Measurements from ENCODE around the gene PGLYRP2.

PGLYRP2 gene

DNA sequence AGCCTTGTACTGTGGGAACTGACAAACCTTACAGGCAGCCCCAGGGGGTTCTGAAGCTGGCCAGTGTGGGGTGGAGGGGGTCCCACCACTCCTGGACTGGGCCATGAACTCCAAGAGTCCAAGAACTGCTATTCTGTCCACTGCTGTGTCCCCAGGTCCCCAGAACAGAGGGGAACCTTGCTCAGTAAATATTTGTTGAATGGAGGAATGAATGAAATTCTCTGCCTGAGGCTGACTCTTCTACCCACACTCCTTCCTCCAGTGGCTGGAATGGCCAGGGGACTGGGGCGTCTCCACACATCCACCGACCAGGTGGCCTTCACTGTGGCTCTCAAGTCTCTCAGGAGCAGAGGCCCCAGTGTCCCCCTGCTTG lies 41.2 kb downstream of the PGLYRP2 start:
- Histone ChIP-seq H3K27ac (ENCODE audit: low read length) (peak overlapping the region; percentile 85), H3K9me3 (ENCODE audit: control insufficient read depth in 2 of 2, low read length in 2 of 2) (no peaks in the 10 kb centered on the region), H3K9ac (ENCODE audit: low read length in 2 of 2) (peak overlapping the region; percentile 32 to 51), H3K27me3 (ENCODE audit: control insufficient read depth in 1 of 2, insufficient read depth in 2 of 2, low read length in 2 of 2) (no peaks in the 10 kb centered on the region), H3K4me3 (ENCODE audit: low read length in 2 of 2) (peak overlapping the region in 1 of 2 donors; percentile 35), H3K4me1 (ENCODE audit: control insufficient read depth, insufficient read depth, low read length) (peaks cover 36% of the 10 kb centered on the region), H3K36me3 (ENCODE audit: control insufficient read depth in 2 of 2, insufficient read depth in 2 of 2, low read length in 2 of 2) (no peaks in the 10 kb centered on the region)

DNA sequence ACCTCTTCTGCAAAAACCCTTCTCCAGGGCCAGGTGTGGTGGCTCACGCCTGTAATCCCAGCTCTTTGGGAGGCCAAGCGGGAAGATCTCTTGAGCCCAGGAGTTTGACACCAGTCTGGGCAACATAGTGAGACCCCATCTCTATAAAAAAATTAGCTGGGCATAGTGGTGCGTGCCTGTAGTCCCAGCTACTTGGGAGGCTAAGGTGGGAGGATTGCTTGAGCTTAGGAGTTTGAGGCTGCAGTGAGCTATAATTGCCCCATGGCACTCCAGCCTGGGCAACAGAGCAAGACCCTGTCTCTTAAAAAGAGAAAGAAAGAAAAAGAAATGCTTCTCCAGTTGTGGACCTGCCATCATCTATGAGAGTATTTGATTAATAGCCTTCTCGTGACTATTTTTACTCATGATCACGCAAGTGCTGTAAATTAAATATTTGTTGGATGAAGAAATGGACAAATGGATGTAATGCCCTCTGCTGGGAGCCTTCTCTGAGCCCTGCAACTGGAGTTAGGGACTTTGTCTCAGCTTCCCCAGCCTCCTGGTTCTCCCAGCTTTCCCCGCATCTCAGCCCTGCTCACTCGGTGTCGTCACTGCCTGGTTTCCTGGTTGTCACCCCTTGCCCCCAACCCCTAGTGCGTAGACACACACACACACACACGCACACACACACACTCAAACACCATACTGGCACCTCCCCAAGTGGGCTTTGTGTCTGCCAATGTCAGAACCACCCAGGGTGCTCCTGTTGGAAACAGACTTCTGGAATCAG lies 41.8 kb downstream of the PGLYRP2 start:
- Histone ChIP-seq H3K27me3 (ENCODE audit: control insufficient read depth in 1 of 2, insufficient read depth in 2 of 2, low read length in 2 of 2) (no peaks in the 10 kb centered on the region), H3K9ac (ENCODE audit: low read length in 2 of 2) (peak overlapping the region; percentile 32 to 51), H3K4me1 (ENCODE audit: control insufficient read depth, insufficient read depth, low read length) (peaks cover 38% of the 10 kb centered on the region), H3K36me3 (ENCODE audit: control insufficient read depth in 2 of 2, insufficient read depth in 2 of 2, low read length in 2 of 2) (no peaks in the 10 kb centered on the region), H3K4me3 (ENCODE audit: low read length in 2 of 2) (peak overlapping the region in 1 of 2 donors; percentile 35), H3K9me3 (ENCODE audit: control insufficient read depth in 2 of 2, low read length in 2 of 2) (no peaks in the 10 kb centered on the region), H3K27ac (ENCODE audit: low read length) (peak overlapping the region; percentile 85)

DNA sequence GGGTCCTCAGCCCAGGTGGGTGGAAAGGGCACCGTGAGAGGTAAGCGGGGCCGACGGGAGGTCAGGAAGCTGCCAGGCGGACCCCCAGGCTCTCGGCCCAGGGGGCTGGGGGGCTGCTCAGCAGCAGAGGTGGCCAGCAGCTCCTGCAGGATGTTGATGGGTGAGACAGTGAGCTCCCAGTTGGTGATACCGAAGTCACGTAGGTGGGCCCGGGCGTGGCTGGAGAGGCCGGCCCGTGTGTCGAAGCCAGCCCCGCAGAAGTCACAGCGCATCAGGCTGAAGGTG lies 42.5 kb downstream of the PGLYRP2 start:
- Histone ChIP-seq H3K27ac (ENCODE audit: low read length) (peak overlapping the region; percentile 85), H3K4me1 (ENCODE audit: control insufficient read depth, insufficient read depth, low read length) (peaks cover 40% of the 10 kb centered on the region), H3K9ac (ENCODE audit: low read length in 2 of 2) (no peak overlapping the region), H3K9me3 (ENCODE audit: control insufficient read depth in 2 of 2, low read length in 2 of 2) (no peaks in the 10 kb centered on the region), H3K36me3 (ENCODE audit: control insufficient read depth in 2 of 2, insufficient read depth in 2 of 2, low read length in 2 of 2) (no peaks in the 10 kb centered on the region), H3K4me3 (ENCODE audit: low read length in 2 of 2) (no peak overlapping the region), H3K27me3 (ENCODE audit: control insufficient read depth in 1 of 2, insufficient read depth in 2 of 2, low read length in 2 of 2) (no peaks in the 10 kb centered on the region)

DNA sequence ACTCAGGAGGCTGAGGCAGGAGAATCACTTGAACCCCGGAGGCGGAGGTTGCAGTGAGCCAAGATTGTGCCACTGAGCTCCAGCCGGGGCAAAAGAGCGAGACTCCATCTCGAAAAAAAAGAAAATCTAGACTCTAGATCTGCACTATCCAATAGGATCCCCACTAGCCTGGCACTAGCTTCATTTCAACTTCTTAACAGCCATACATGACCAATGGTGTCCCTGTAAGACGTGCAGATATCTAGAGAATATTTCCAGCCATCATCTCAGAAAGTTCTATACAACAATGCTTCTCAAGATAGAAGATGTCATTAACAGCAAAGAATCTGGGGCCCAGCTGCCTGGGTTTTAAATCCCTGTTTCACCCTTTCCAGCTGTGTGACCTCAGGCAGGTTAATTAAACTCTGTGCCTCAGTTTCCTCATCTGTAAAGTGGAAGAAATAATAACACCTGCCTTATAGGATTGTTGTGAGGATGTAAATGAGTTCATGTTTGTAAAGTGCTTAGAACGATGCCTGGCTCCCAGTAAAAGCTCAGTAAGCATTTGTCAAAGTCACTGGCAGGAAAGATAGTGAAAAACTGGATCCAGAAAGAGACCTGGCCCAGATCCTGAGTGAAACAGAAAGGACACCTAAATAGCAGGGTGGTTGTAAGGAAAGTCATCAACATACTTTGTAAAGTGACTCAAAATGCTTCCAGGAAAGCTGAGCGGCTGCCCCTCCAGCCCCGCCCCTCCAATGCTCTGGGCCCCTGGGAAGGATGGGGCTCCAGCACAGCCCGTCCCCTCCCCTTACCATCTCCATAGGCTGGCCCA lies 43.1 kb downstream of the PGLYRP2 start:
- Histone ChIP-seq H3K27me3 (ENCODE audit: control insufficient read depth in 1 of 2, insufficient read depth in 2 of 2, low read length in 2 of 2) (no peaks in the 10 kb centered on the region), H3K4me3 (ENCODE audit: low read length in 2 of 2) (no peak overlapping the region), H3K27ac (ENCODE audit: low read length) (peak overlapping the region; percentile 85), H3K9me3 (ENCODE audit: control insufficient read depth in 2 of 2, low read length in 2 of 2) (no peaks in the 10 kb centered on the region), H3K4me1 (ENCODE audit: control insufficient read depth, insufficient read depth, low read length) (peaks cover 45% of the 10 kb centered on the region), H3K36me3 (ENCODE audit: control insufficient read depth in 2 of 2, insufficient read depth in 2 of 2, low read length in 2 of 2) (no peaks in the 10 kb centered on the region), H3K9ac (ENCODE audit: low read length in 2 of 2) (no peak overlapping the region)

GRCh38 chr19:15433519-15434069 lies 45.7 kb downstream of the PGLYRP2 start:
- Histone ChIP-seq H3K4me1 (ENCODE audit: control insufficient read depth, insufficient read depth, low read length) (peaks cover 52% of the 10 kb centered on the region), H3K9ac (ENCODE audit: low read length in 2 of 2) (peak overlapping the region; percentile 64 to 76), H3K27me3 (ENCODE audit: control insufficient read depth in 1 of 2, insufficient read depth in 2 of 2, low read length in 2 of 2) (no peaks in the 10 kb centered on the region)

GRCh38 chr19:15432629-15433518 lies 46.4 kb downstream of the PGLYRP2 start:
- no peaks in the 10 kb centered on the region for H3K27me3 ChIP-seq (ENCODE audit: control insufficient read depth in 1 of 2, insufficient read depth in 2 of 2, low read length in 2 of 2)
- peaks cover 45% of the 10 kb centered on the region for H3K4me1 ChIP-seq (ENCODE audit: control insufficient read depth, insufficient read depth, low read length)
- peak overlapping the region; percentile 79 to 92 for H3K4me3 ChIP-seq (ENCODE audit: low read length in 2 of 2)
- peaks cover 0 to 4% of the 10 kb centered on the region in 2 donors for H3K36me3 ChIP-seq (ENCODE audit: control insufficient read depth in 2 of 2, insufficient read depth in 2 of 2, low read length in 2 of 2)
- H3K9ac ChIP-seq (ENCODE audit: low read length in 2 of 2), result peak overlapping the region; percentile 76 to 83
- H3K9me3 ChIP-seq (ENCODE audit: control insufficient read depth in 2 of 2, low read length in 2 of 2), result no peaks in the 10 kb centered on the region
- peak overlapping the region; percentile 94 for H3K27ac ChIP-seq (ENCODE audit: low read length)

More at GRCh38 chr19:15433519-15434069, 45.7 kb downstream of the PGLYRP2 start:
- no peaks in the 10 kb centered on the region for H3K9me3 ChIP-seq (ENCODE audit: control insufficient read depth in 2 of 2, low read length in 2 of 2)
- peak overlapping the region; percentile 94 for H3K27ac ChIP-seq (ENCODE audit: low read length)
- H3K36me3 ChIP-seq (ENCODE audit: control insufficient read depth in 2 of 2, insufficient read depth in 2 of 2, low read length in 2 of 2), result peaks cover 0 to 3% of the 10 kb centered on the region in 2 donors
- peak overlapping the region; percentile 79 to 92 for H3K4me3 ChIP-seq (ENCODE audit: low read length in 2 of 2)

GRCh38 chr19:15432018-15432494 lies 47.2 kb downstream of the PGLYRP2 start:
- H3K9ac ChIP-seq (ENCODE audit: low read length in 2 of 2), result peak overlapping the region; percentile 64 to 82
- H3K4me3 ChIP-seq (ENCODE audit: low read length in 2 of 2), result peak overlapping the region; percentile 87 to 88
- peaks cover 0 to 8% of the 10 kb centered on the region in 2 donors for H3K36me3 ChIP-seq (ENCODE audit: control insufficient read depth in 2 of 2, insufficient read depth in 2 of 2, low read length in 2 of 2)
- H3K4me1 ChIP-seq (ENCODE audit: control insufficient read depth, insufficient read depth, low read length), result peaks cover 38% of the 10 kb centered on the region
- H3K27me3 ChIP-seq (ENCODE audit: control insufficient read depth in 1 of 2, insufficient read depth in 2 of 2, low read length in 2 of 2), result no peaks in the 10 kb centered on the region
- H3K27ac ChIP-seq (ENCODE audit: low read length), result peak overlapping the region; percentile 11
- H3K9me3 ChIP-seq (ENCODE audit: control insufficient read depth in 2 of 2, low read length in 2 of 2), result no peaks in the 10 kb centered on the region

DNA sequence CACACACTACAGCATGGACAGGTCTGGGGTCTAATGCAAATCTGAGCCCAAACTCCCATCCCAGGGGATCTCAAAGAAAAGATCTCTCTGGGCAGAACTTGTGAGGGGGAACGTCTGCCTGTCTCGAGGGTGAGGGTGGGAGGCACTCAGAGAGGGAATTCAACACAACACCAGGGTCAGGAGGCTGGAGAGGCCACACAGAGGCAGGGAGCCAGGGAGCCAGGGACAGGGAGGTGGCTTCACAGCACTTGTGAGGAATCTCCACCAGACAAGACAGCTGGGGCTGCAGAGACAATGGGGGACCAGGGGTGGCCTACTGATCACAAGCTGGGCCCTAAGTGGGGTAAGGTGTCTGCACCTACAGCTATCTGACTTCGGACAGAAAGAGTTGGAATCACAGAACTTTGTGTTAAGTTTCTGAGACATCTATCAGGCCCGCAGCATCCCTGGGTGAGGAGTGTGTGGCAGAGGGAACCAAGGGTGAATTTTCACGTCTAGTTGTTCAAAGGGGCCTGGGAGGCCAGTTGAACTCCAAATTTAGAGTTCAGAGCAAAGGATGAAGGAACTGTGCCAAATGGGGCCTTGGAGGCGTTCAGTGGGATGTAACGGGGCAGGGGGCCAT lies 47.8 kb downstream of the PGLYRP2 start:
- no peaks in the 10 kb centered on the region for H3K9me3 ChIP-seq (ENCODE audit: control insufficient read depth in 2 of 2, low read length in 2 of 2)
- peaks cover 4 to 14% of the 10 kb centered on the region in 2 donors for H3K36me3 ChIP-seq (ENCODE audit: control insufficient read depth in 2 of 2, insufficient read depth in 2 of 2, low read length in 2 of 2)
- H3K27ac ChIP-seq (ENCODE audit: low read length), result peak overlapping the region; percentile 11
- peaks cover 33% of the 10 kb centered on the region for H3K4me1 ChIP-seq (ENCODE audit: control insufficient read depth, insufficient read depth, low read length)
- H3K9ac ChIP-seq (ENCODE audit: low read length in 2 of 2), result peak overlapping the region; percentile 64 to 82
- H3K4me3 ChIP-seq (ENCODE audit: low read length in 2 of 2), result peak overlapping the region; percentile 87 to 88
- H3K27me3 ChIP-seq (ENCODE audit: control insufficient read depth in 1 of 2, insufficient read depth in 2 of 2, low read length in 2 of 2), result no peaks in the 10 kb centered on the region

DNA sequence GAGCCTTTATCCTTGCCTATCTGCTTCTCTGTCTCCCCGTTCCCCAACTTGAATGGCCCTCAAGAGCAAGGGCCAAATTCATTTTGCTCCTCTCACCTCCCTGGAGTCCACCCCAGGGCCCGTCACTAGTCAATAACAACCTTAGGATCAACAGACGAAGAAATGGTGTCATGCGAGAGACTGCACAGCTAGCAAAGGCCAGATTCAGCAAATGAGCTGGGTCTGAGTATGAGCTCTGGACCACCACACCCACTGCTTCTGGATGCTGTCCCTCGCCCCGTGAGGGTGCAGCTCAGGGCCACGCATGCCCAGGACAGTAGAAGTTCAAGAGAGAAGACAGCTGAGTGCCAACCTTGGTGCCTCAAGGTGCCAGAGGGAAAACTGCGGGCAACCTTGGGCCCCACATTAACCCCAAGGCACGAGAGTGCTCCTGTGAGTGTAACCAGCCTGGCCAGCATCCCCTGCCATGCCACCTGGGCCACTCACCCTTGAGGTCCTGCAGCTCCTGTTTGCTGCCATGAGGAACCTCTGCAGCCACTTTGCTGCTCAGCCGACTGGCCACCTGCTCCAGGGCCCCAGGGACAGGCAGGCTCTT lies 48.7 kb downstream of the PGLYRP2 start:
- H3K27me3 ChIP-seq (ENCODE audit: control insufficient read depth in 1 of 2, insufficient read depth in 2 of 2, low read length in 2 of 2), result no peaks in the 10 kb centered on the region
- peak overlapping the region in 1 of 2 donors; percentile 88 for H3K4me3 ChIP-seq (ENCODE audit: low read length in 2 of 2)
- peaks cover 32% of the 10 kb centered on the region for H3K4me1 ChIP-seq (ENCODE audit: control insufficient read depth, insufficient read depth, low read length)
- H3K9ac ChIP-seq (ENCODE audit: low read length in 2 of 2), result no peak overlapping the region
- H3K36me3 ChIP-seq (ENCODE audit: control insufficient read depth in 2 of 2, insufficient read depth in 2 of 2, low read length in 2 of 2), result peaks cover 11 to 21% of the 10 kb centered on the region in 2 donors
- H3K9me3 ChIP-seq (ENCODE audit: control insufficient read depth in 2 of 2, low read length in 2 of 2), result no peaks in the 10 kb centered on the region
- no peak overlapping the region for H3K27ac ChIP-seq (ENCODE audit: low read length)
